ENCODE measurements around the gene GOLGA6B.
"Not testable (repeated sequence)": the region's sequence is repeated elsewhere in the genome, so short reads cannot be mapped to it uniquely, and the experiment has no call there.

- not testable (repeated sequence) for TF ChIP-seq CTCF, POLR2AphosphoS5, POLR2A (IDR thresholded peaks at IDR 0.05)
These were observed 1.5 kb downstream of the GOLGA6B start for GRCh38 chr15:72656014-72656413.
